ENCODE data around the gene SLC9C2. TPM values are rescaled to one million over a fixed set of nuclear protein-coding genes. Genes with fewer than 3 reads are reported as not detected.
"Not testable (repeated sequence)": the region's sequence is repeated elsewhere in the genome, so short reads cannot be mapped to it uniquely, and the experiment has no call there.

The SLC9C2 gene
- total RNA-seq, 5 donors from 2014 or later (not counting 1 experiment from before 2014, with no cell fraction given) = not detected

- WGBS (ENCODE audit: insufficient coverage) = no CpG with 5 or more reads among the region's 1 CpG
- Histone ChIP-seq H3K36me3 (ENCODE audit: control insufficient read depth in 2 of 2, extremely low read depth in 1 of 2, insufficient read depth in 1 of 2, low read length in 1 of 2) (no peaks in the 10 kb centered on the region), H3K27me3 (replicated peaks in 1 of 2; ENCODE audit: control insufficient read depth in 2 of 2, extremely low read depth in 1 of 2, insufficient read depth in 2 of 2, low read length in 1 of 2) (no peaks in the 10 kb centered on the region), H3K4me1 (ENCODE audit: control insufficient read depth in 1 of 2, extremely low read depth in 1 of 2, insufficient read depth in 2 of 2, low read length in 2 of 2) (no peaks in the 10 kb centered on the region), H3K4me3 (ENCODE audit: control insufficient read depth in 1 of 2, extremely low read depth in 1 of 2, low read length in 1 of 2) (no peak overlapping the region), H3K9me3 (peaks cover 2% of the 10 kb centered on the region), H3K27ac (ENCODE audit: low read length) (no peak overlapping the region)
- peaks cover 14 to 24% (median 14%) of the 10 kb centered on the region in 3 donors for H3K9me3 Mint-ChIP-seq
- peaks cover 0 to 3% (median 0%) of the 10 kb centered on the region in 3 donors for H3K4me1 Mint-ChIP-seq
- CTCF ChIA-PET = no interaction called here
- DNase-seq (no peak), ATAC-seq (replicated peaks in 1 of 4) (no peak)
- H3K36me3 Mint-ChIP-seq = no peaks in the 10 kb centered on the region
- H3K27me3 Mint-ChIP-seq = peaks cover 3 to 10% of the 10 kb centered on the region in 2 donors
- H3K4me3 Mint-ChIP-seq = no peak overlapping the region
- H3K27ac Mint-ChIP-seq = no peak overlapping the region
- POLR2A ChIA-PET = no interaction called here
These were observed 34.4 kb downstream of the SLC9C2 start for GRCh38 chr1:173568483-173568882.

- no CpG with 5 or more reads among the region's 1 CpG for WGBS (ENCODE audit: insufficient coverage)
- H3K36me3 ChIP-seq (ENCODE audit: control insufficient read depth in 2 of 2, extremely low read depth in 1 of 2, insufficient read depth in 1 of 2, low read length in 1 of 2); H3K4me3 Mint-ChIP-seq; H3K27me3 Mint-ChIP-seq; DNase-seq; POLR2A ChIA-PET; CTCF ChIA-PET; H3K4me1 Mint-ChIP-seq; ATAC-seq (replicated peaks in 1 of 4); H3K4me1 ChIP-seq (ENCODE audit: control insufficient read depth in 1 of 2, extremely low read depth in 1 of 2, insufficient read depth in 2 of 2, low read length in 2 of 2); H3K27ac Mint-ChIP-seq; H3K36me3 Mint-ChIP-seq; H3K27ac ChIP-seq (ENCODE audit: low read length); H3K27me3 ChIP-seq (replicated peaks in 1 of 2; ENCODE audit: control insufficient read depth in 2 of 2, extremely low read depth in 1 of 2, insufficient read depth in 2 of 2, low read length in 1 of 2); H3K9me3 ChIP-seq; H3K4me3 ChIP-seq (ENCODE audit: control insufficient read depth in 1 of 2, extremely low read depth in 1 of 2, low read length in 1 of 2): not testable (repeated sequence)
- H3K9me3 Mint-ChIP-seq = peaks cover 14 to 24% (median 14%) of the 10 kb centered on the region in 3 donors
These were observed 39.0 kb downstream of the SLC9C2 start for GRCh38 chr1:173563846-173564245.

GRCh38 chr1:173562813-173563212, 40.1 kb downstream of the SLC9C2 start:
- H3K36me3 Mint-ChIP-seq = no peaks in the 10 kb centered on the region
- H3K27me3 ChIP-seq (replicated peaks in 1 of 2; ENCODE audit: control insufficient read depth in 2 of 2, extremely low read depth in 1 of 2, insufficient read depth in 2 of 2, low read length in 1 of 2) = no peaks in the 10 kb centered on the region
- H3K9me3 ChIP-seq = peaks cover 2% of the 10 kb centered on the region
- H3K4me1 ChIP-seq (ENCODE audit: control insufficient read depth in 1 of 2, extremely low read depth in 1 of 2, insufficient read depth in 2 of 2, low read length in 2 of 2) = no peaks in the 10 kb centered on the region
- ATAC-seq (replicated peaks in 1 of 4) (no peak), DNase-seq (no peak)
- peaks cover 0 to 19% (median 7%) of the 10 kb centered on the region in 3 donors for H3K4me1 Mint-ChIP-seq
- ChIA-PET POLR2A (interaction anchor here in 1 of 2 donors (0.6 kb wide), 1 partner anchor 953 kb away, joined by 3 read pairs; no protein-coding TSS in a partner anchor), CTCF (interaction anchor here in 1 of 2 donors (0.7 kb wide), 1 partner anchor 1123 kb away, joined by 3 read pairs; no protein-coding TSS in a partner anchor)
- WGBS (ENCODE audit: insufficient coverage) = 72% methylated on average over 5 of the region's 6 CpGs
- H3K4me3 Mint-ChIP-seq = no peak overlapping the region
- H3K27me3 Mint-ChIP-seq = peaks cover 0 to 9% of the 10 kb centered on the region in 2 donors
- no peak overlapping the region for H3K27ac ChIP-seq (ENCODE audit: low read length)
- H3K9me3 Mint-ChIP-seq = peaks cover 13 to 18% (median 14%) of the 10 kb centered on the region in 3 donors
- no peaks in the 10 kb centered on the region for H3K36me3 ChIP-seq (ENCODE audit: control insufficient read depth in 2 of 2, extremely low read depth in 1 of 2, insufficient read depth in 1 of 2, low read length in 1 of 2)
- H3K27ac Mint-ChIP-seq = no peak overlapping the region
- no peak overlapping the region for H3K4me3 ChIP-seq (ENCODE audit: control insufficient read depth in 1 of 2, extremely low read depth in 1 of 2, low read length in 1 of 2)

- no peak overlapping the region for H3K27ac Mint-ChIP-seq
- no peaks in the 10 kb centered on the region for H3K4me1 ChIP-seq (ENCODE audit: control insufficient read depth in 1 of 2, extremely low read depth in 1 of 2, insufficient read depth in 2 of 2, low read length in 2 of 2)
- H3K27me3 ChIP-seq (replicated peaks in 1 of 2; ENCODE audit: control insufficient read depth in 2 of 2, extremely low read depth in 1 of 2, insufficient read depth in 2 of 2, low read length in 1 of 2) = no peaks in the 10 kb centered on the region
- DNase-seq = no peak
- H3K36me3 ChIP-seq (ENCODE audit: control insufficient read depth in 2 of 2, extremely low read depth in 1 of 2, insufficient read depth in 1 of 2, low read length in 1 of 2) = no peaks in the 10 kb centered on the region
- no peaks in the 10 kb centered on the region for H3K36me3 Mint-ChIP-seq
- ChIA-PET CTCF (no interaction called here), POLR2A (no interaction called here)
- H3K4me3 ChIP-seq (ENCODE audit: control insufficient read depth in 1 of 2, extremely low read depth in 1 of 2, low read length in 1 of 2) = no peak overlapping the region
- H3K27ac ChIP-seq (ENCODE audit: low read length) = no peak overlapping the region
- peaks cover 0 to 1% of the 10 kb centered on the region in 2 donors for H3K27me3 Mint-ChIP-seq
- no peak for ATAC-seq (replicated peaks in 1 of 4)
- H3K4me3 Mint-ChIP-seq = no peak overlapping the region
- peaks cover 0 to 20% (median 7%) of the 10 kb centered on the region in 3 donors for H3K4me1 Mint-ChIP-seq
- peaks cover 2 to 7% (median 6%) of the 10 kb centered on the region in 3 donors for H3K9me3 Mint-ChIP-seq
- WGBS (ENCODE audit: insufficient coverage) = no CpG with 5 or more reads among the region's 1 CpG
- no peaks in the 10 kb centered on the region for H3K9me3 ChIP-seq
These were observed 41.6 kb downstream of the SLC9C2 start for GRCh38 chr1:173561263-173561662.

GRCh38 chr1:173560285-173560880, 42.5 kb downstream of the SLC9C2 start:
- no peak overlapping the region for H3K4me3 Mint-ChIP-seq
- H3K9me3 Mint-ChIP-seq = peaks cover 0 to 6% (median 6%) of the 10 kb centered on the region in 3 donors
- Histone ChIP-seq H3K27me3 (replicated peaks in 1 of 2; ENCODE audit: control insufficient read depth in 2 of 2, extremely low read depth in 1 of 2, insufficient read depth in 2 of 2, low read length in 1 of 2) (no peaks in the 10 kb centered on the region), H3K36me3 (ENCODE audit: control insufficient read depth in 2 of 2, extremely low read depth in 1 of 2, insufficient read depth in 1 of 2, low read length in 1 of 2) (no peaks in the 10 kb centered on the region), H3K4me3 (ENCODE audit: control insufficient read depth in 1 of 2, extremely low read depth in 1 of 2, low read length in 1 of 2) (no peak overlapping the region), H3K27ac (ENCODE audit: low read length) (no peak overlapping the region), H3K9me3 (no peaks in the 10 kb centered on the region), H3K4me1 (ENCODE audit: control insufficient read depth in 1 of 2, extremely low read depth in 1 of 2, insufficient read depth in 2 of 2, low read length in 2 of 2) (no peaks in the 10 kb centered on the region)
- no peak for DNase-seq
- H3K27me3 Mint-ChIP-seq = no peaks in the 10 kb centered on the region
- ChIA-PET POLR2A (no interaction called here), CTCF (no interaction called here)
- ATAC-seq (replicated peaks in 1 of 4) = no peak
- 60% methylated on average over 1 of the region's 3 CpGs for WGBS (ENCODE audit: insufficient coverage)
- peaks cover 0 to 20% (median 7%) of the 10 kb centered on the region in 3 donors for H3K4me1 Mint-ChIP-seq
- H3K27ac Mint-ChIP-seq = no peak overlapping the region
- H3K36me3 Mint-ChIP-seq = no peaks in the 10 kb centered on the region

- no CpG with 5 or more reads among the region's 5 CpGs for WGBS (ENCODE audit: insufficient coverage)
- no peak overlapping the region for H3K27ac Mint-ChIP-seq
These were observed 47.1 kb downstream of the SLC9C2 start for GRCh38 chr1:173555651-173556305.

More at GRCh38 chr1:173555651-173556305, 47.1 kb downstream of the SLC9C2 start:
- Mint-ChIP-seq H3K4me1 (peaks cover 31 to 64% (median 43%) of the 10 kb centered on the region in 3 donors), H3K27me3 (no peaks in the 10 kb centered on the region), H3K9me3 (peaks cover 0 to 2% (median 0%) of the 10 kb centered on the region in 3 donors), H3K4me3 (no peak overlapping the region), H3K36me3 (no peaks in the 10 kb centered on the region)
- Histone ChIP-seq H3K9me3 (no peaks in the 10 kb centered on the region), H3K36me3 (ENCODE audit: control insufficient read depth in 2 of 2, extremely low read depth in 1 of 2, insufficient read depth in 1 of 2, low read length in 1 of 2) (no peaks in the 10 kb centered on the region), H3K27ac (ENCODE audit: low read length) (no peak overlapping the region), H3K27me3 (replicated peaks in 1 of 2; ENCODE audit: control insufficient read depth in 2 of 2, extremely low read depth in 1 of 2, insufficient read depth in 2 of 2, low read length in 1 of 2) (no peaks in the 10 kb centered on the region), H3K4me1 (ENCODE audit: control insufficient read depth in 1 of 2, extremely low read depth in 1 of 2, insufficient read depth in 2 of 2, low read length in 2 of 2) (peaks cover 14 to 16% of the 10 kb centered on the region in 2 experiments), H3K4me3 (ENCODE audit: control insufficient read depth in 1 of 2, extremely low read depth in 1 of 2, low read length in 1 of 2) (no peak overlapping the region)
- ChIA-PET CTCF (no interaction called here), POLR2A (interaction anchor here in 1 of 2 donors (0.7 kb wide), 1 partner anchor 12 kb away, joined by 3 read pairs; no protein-coding TSS in a partner anchor)
- no peak for ATAC-seq (replicated peaks in 1 of 4)
- DNase-seq = no peak

All from T-cell (primary cell).